H1 (cell line): ENCODE measurements around the gene DHRS1. TPM values are rescaled to one million over a fixed set of nuclear protein-coding genes. Genes with fewer than 3 reads are reported as not detected.
A peak's percentile ranks its signal among the peaks of the same experiment; 100 is the strongest.

Experiments
- CTCF ChIA-PET: fragments of 300-600 bp; sonication (Branson Sonifier 250); formaldehyde crosslinking; loops from one replicate; lab custom pipeline; 2021; ENCODE audit not compliant: partially characterized antibody; lab: Charles Lee
- POLR2A ChIA-PET: fragments of 300-600 bp; sonication (Branson Sonifier 250); formaldehyde crosslinking; loops from one replicate; lab custom pipeline; 2021; ENCODE audit warnings: inconsistent platforms; ENCODE audit not compliant: partially characterized antibody; lab: Charles Lee
- DNase-seq, 2 experiments: peaks; one replicate each; pipeline versions ENCODE4 v3.0.0 to v3.0.0-alpha.2; 2010 to 2022; ENCODE audit warnings: low spot score in 2 of 2, low read depth in 1 of 2, mixed read lengths in 1 of 2
- FAIRE-seq: peaks from 2 replicates; lab custom pipeline; 2011; peaks lifted over from hg19 to GRCh38; lab: Jason Lieb, UNC
- H2AFZ ChIP-seq: 2 replicates; pipeline ENCODE4 v1.8.1; 2012; ENCODE audit warnings: low read length, inconsistent platforms
- H2AK5ac ChIP-seq: 2 replicates; pipeline ENCODE4 v1.6.1; 2013; ENCODE audit warnings: low read depth, low read length
- H2BK120ac ChIP-seq: replicated peaks from 2 replicates; pipeline ENCODE3; 2013; ENCODE audit warnings: low read depth, low read length, inconsistent platforms
- H2BK12ac ChIP-seq: 2 replicates; pipeline ENCODE4 v1.6.1; 2013; ENCODE audit warnings: low read depth, low read length
- H2BK15ac ChIP-seq: 2 replicates; pipeline ENCODE4 v1.6.1; 2013; ENCODE audit warnings: low read length
- H2BK20ac ChIP-seq: 2 replicates; pipeline ENCODE4 v1.6.1; 2013; ENCODE audit warnings: low read length
- H2BK5ac ChIP-seq: 2 replicates; pipeline ENCODE4 v1.6.1; 2013; ENCODE audit warnings: low read depth, low read length
- H3K14ac ChIP-seq: 2 replicates; pipeline ENCODE4 v1.6.1; 2013; ENCODE audit warnings: inconsistent platforms; ENCODE audit not compliant: insufficient read length
- H3K18ac ChIP-seq: 2 replicates; pipeline ENCODE4 v1.6.1; 2013; ENCODE audit warnings: low read length; ENCODE audit errors: extremely low read depth
- H3K23ac ChIP-seq: 2 replicates; pipeline ENCODE4 v1.6.1; 2013; ENCODE audit warnings: inconsistent platforms; ENCODE audit not compliant: insufficient read length
- H3K23me2 ChIP-seq: 2 replicates; pipeline ENCODE4 v1.6.1; 2013; ENCODE audit warnings: low read depth, low read length
- H3K27ac ChIP-seq: 2 replicates; pipeline ENCODE4 v1.6.1; 2011; ENCODE audit warnings: low read depth, low read length, inconsistent platforms
- H3K27me3 ChIP-seq, 4 experiments: replicated peaks in 1 of 4; 1 replicate in 1 of 4; 2 replicates in 3 of 4; pipeline versions ENCODE4 v1.6.1 to v1.8.1; 2011 to 2013; ENCODE audit warnings: low read length in 3 of 4, mild to moderate bottlenecking in 3 of 4, inconsistent platforms in 2 of 4, mixed read lengths in 2 of 4, moderate library complexity in 1 of 4; ENCODE audit not compliant: control insufficient read depth in 3 of 4, insufficient read depth in 3 of 4; ENCODE audit errors: extremely low read depth in 1 of 4
- H3K36me3 ChIP-seq, 4 experiments: 2 replicates each; pipeline versions ENCODE4 v1.6.1 to v1.8.1; 2011 to 2013; ENCODE audit warnings: mild to moderate bottlenecking in 4 of 4, low read length in 3 of 4, moderate library complexity in 2 of 4, control low read depth in 1 of 4, inconsistent platforms in 1 of 4; ENCODE audit not compliant: insufficient read depth in 4 of 4, control insufficient read depth in 2 of 4
- H3K4ac ChIP-seq: replicated peaks from 2 replicates; pipeline ENCODE3; 2013; ENCODE audit warnings: low read length, low read depth, mixed read lengths, inconsistent platforms; ENCODE audit not compliant: insufficient read length
- H3K4me1 ChIP-seq, 4 experiments: replicated peaks in 1 of 4; 1 replicate in 1 of 4; 2 replicates in 3 of 4; pipeline versions ENCODE4 v1.6.1 to v1.8.1; 2011 to 2013; ENCODE audit warnings: low read length in 3 of 4, inconsistent platforms in 2 of 4, mixed read lengths in 1 of 4; ENCODE audit not compliant: insufficient read depth in 4 of 4, control insufficient read depth in 3 of 4
- H3K4me2 ChIP-seq, 2 experiments: 2 replicates each; pipeline versions ENCODE4 v1.6.1 to v1.8.1; 2011 to 2013; ENCODE audit warnings: low read depth in 2 of 2, low read length in 2 of 2, control low read depth in 1 of 2, inconsistent platforms in 1 of 2, mild to moderate bottlenecking in 1 of 2; ENCODE audit not compliant: insufficient read depth in 1 of 2
- H3K4me3 ChIP-seq, 4 experiments: fragments of 200-600, 300-600 bp in 1 of 4; sonication (generic), shearing (Covaris generic), sonication (Bioruptor Twin) in 1 of 4; 2 replicates each; pipeline versions ENCODE4 v1.5.1 to v1.8.1; 2011 to 2016; ENCODE audit warnings: low read length in 4 of 4, low read depth in 3 of 4, control low read depth in 2 of 4, inconsistent platforms in 2 of 4, mild to moderate bottlenecking in 2 of 4, mixed read lengths in 1 of 4, moderate library complexity in 1 of 4; ENCODE audit not compliant: insufficient read depth in 2 of 4; ENCODE audit errors: extremely low read depth in 1 of 4
- H3K56ac ChIP-seq: replicated peaks from 2 replicates; pipeline ENCODE3; 2013; ENCODE audit warnings: low read depth, mild to moderate bottlenecking, mixed read lengths, low read length, inconsistent platforms; ENCODE audit not compliant: insufficient read length
- H3K79me1 ChIP-seq: 2 replicates; pipeline ENCODE4 v1.6.1; 2013; ENCODE audit warnings: low read depth, low read length, control low read depth
- H3K79me2 ChIP-seq, 2 experiments: 2 replicates each; pipeline versions ENCODE4 v1.6.1 to v1.8.1; 2012 to 2013; ENCODE audit warnings: low read length in 2 of 2, mild to moderate bottlenecking in 2 of 2, inconsistent platforms in 1 of 2; ENCODE audit not compliant: insufficient read depth in 2 of 2, control insufficient read depth in 1 of 2
- H3K9ac ChIP-seq, 4 experiments: replicated peaks in 1 of 4; 1 replicate in 1 of 4; 2 replicates in 3 of 4; pipeline versions ENCODE4 v1.6.1 to v1.8.1; 2011 to 2013; ENCODE audit warnings: low read depth in 3 of 4, low read length in 3 of 4, control low read depth in 2 of 4, mild to moderate bottlenecking in 2 of 4, moderate library complexity in 2 of 4, inconsistent platforms in 1 of 4; ENCODE audit errors: extremely low read depth in 1 of 4
- H3K9me3 ChIP-seq, 2 experiments: 2 replicates each; pipeline versions ENCODE4 v1.6.1 to v1.8.1; 2012 to 2013; ENCODE audit warnings: mild to moderate bottlenecking in 2 of 2, moderate library complexity in 2 of 2, control low read depth in 1 of 2, inconsistent platforms in 1 of 2, low read depth in 1 of 2, low read length in 1 of 2, mixed read lengths in 1 of 2; ENCODE audit not compliant: insufficient read depth in 2 of 2
- H4K20me1 ChIP-seq, 2 experiments: replicated peaks in 1 of 2; 2 replicates each; pipeline versions ENCODE3 to v1.8.1; 2011 to 2013; ENCODE audit warnings: inconsistent platforms in 2 of 2, low read length in 2 of 2, mild to moderate bottlenecking in 1 of 2; ENCODE audit not compliant: insufficient read depth in 2 of 2, control insufficient read depth in 1 of 2
- H4K5ac ChIP-seq: 2 replicates; pipeline ENCODE4 v1.6.1; 2013; ENCODE audit warnings: low read length, low read depth, mixed read lengths, inconsistent platforms; ENCODE audit not compliant: insufficient read length
- H4K8ac ChIP-seq: 2 replicates; pipeline ENCODE4 v1.8.0; 2013; ENCODE audit warnings: mild to moderate bottlenecking, moderate library complexity, low read length, inconsistent platforms; ENCODE audit not compliant: insufficient read depth; ENCODE audit errors: extremely low read depth
- H4K91ac ChIP-seq: replicated peaks from 2 replicates; pipeline ENCODE3; 2013; ENCODE audit warnings: low read length, mixed read lengths, inconsistent platforms; ENCODE audit not compliant: insufficient read length
- GTF2F1 ChIP-seq: IDR thresholded peaks from 2 replicates; pipeline ENCODE4 v1.6.1; 2012; ENCODE audit warnings: low read depth, low read length, improper control_type of control experiment, borderline replicate concordance
- SAP30 ChIP-seq: fragments of 300-600 bp; sonication (generic); IDR thresholded peaks from 2 replicates; pipeline ENCODE4 v1.7.1; 2012; ENCODE audit warnings: low read length, moderate library complexity, mild to moderate bottlenecking, inconsistent platforms; ENCODE audit not compliant: insufficient read depth, insufficient replicate concordance
- WGBS, 2 experiments: shearing (Covaris generic) in 1 of 2; methylation state at CpG; one replicate each; pipeline versions ENCODE4 v1.1.6 to v1.1.7; 2013 to 2015; ENCODE audit warnings: low lambda C conversion rate in 2 of 2, mixed read lengths in 2 of 2, inconsistent platforms in 1 of 2, low coverage in 1 of 2, missing lambda C conversion rate in 1 of 2; ENCODE audit not compliant: insufficient replicate concordance in 2 of 2, insufficient coverage in 1 of 2, insufficient read length in 1 of 2; ENCODE audit errors: extremely low coverage in 1 of 2, missing lambda C conversion rate in 1 of 2; 5-methylcytosine and 5-hydroxymethylcytosine counted together
- polyA plus RNA-seq, 7 experiments: library from polyadenylated mRNA; depleted of rRNA in 3 of 7; stranded (reverse) in 5 of 7; unstranded in 2 of 7; fragments of >200 nt in 5 of 7; fragments of 200-250 nt in 2 of 7; gene quantifications; 1 replicate in 5 of 7; 2 replicates in 1 of 7; 4 replicates in 1 of 7; pipeline versions ENCODE4 v1.2.1 to v1.2.3, GENCODE V29; 2011 to 2013; ENCODE audit warnings: missing spikeins in 2 of 7, mixed read lengths in 2 of 7
- total RNA-seq: library from RNA; stranded (reverse); fragmentation: NEBNext Ultra II Directional; extraction: Animal tissue kit (Norgen Biotek cat#: 25700); gene quantifications from 2 replicates; pipeline ENCODE4 v1.2.1, GENCODE V29; 2021

The DHRS1 gene
- total and polyA plus RNA-seq, 2 of the 8 experiments (the other 6 are each of a cell fraction or from before 2014, with no cell fraction given) = 8.8 to 31.7 TPM

- FAIRE-seq (no peak), DNase-seq (no peak)
- Histone ChIP-seq H2AK5ac (no peak overlapping the region), H2BK120ac (no peak overlapping the region), H3K18ac (no peak overlapping the region), H2AFZ (no peak overlapping the region), H3K27me3 (no peaks in the 10 kb centered on the region; a peak in 1 of 7 replicates), H3K9me3 (no peaks in the 10 kb centered on the region), H4K8ac (peak overlapping the region; percentile 51; the same call in 1 of the 2 replicates), H3K4me3 (peak overlapping the region; percentile 61 to 89 (median 82)), H3K4ac (no peak overlapping the region), H3K79me1 (no peaks in the 10 kb centered on the region), H3K4me1 (peaks cover 0 to 4% (median 2%) of the 10 kb centered on the region in 4 experiments; a peak in 4 of 7 replicates), H2BK12ac (no peak overlapping the region), H3K9ac (no peak overlapping the region), H4K91ac (peak overlapping the region; percentile 60), H3K27ac (no peak overlapping the region), H3K56ac (peak overlapping the region; percentile 11), H3K23ac (no peak overlapping the region), H3K4me2 (peak overlapping the region; percentile 55 to 97), H2BK5ac (no peak overlapping the region; the same call in 1 of the 2 replicates), H3K23me2 (peaks cover 5% of the 10 kb centered on the region), H4K5ac (no peak overlapping the region), H3K14ac (no peak overlapping the region), H4K20me1 (peaks cover 0 to 2% of the 10 kb centered on the region in 2 experiments), H2BK20ac (no peak overlapping the region), H3K79me2 (no peaks in the 10 kb centered on the region), H3K36me3 (no peaks in the 10 kb centered on the region; a peak in 2 of 8 replicates), H2BK15ac (no peak overlapping the region)
- POLR2A ChIA-PET = interaction anchor here (0.8 to 3.8 kb wide), 27 partner anchors 9 to 136 kb away, joined by 3 to 26 read pairs (median 7); partner anchors contain the start of genes CHMP4A, CIDEB, DHRS1 and EMC9
- 36% methylated on average over 3 of the region's 3 CpGs; no CpG with 5 or more reads in 1 of the 2 experiments for WGBS, 2 experiments
- TF ChIP-seq SAP30 (peak; percentile 84), GTF2F1 (no peak)
- CTCF ChIA-PET = interaction anchor here (0.7 to 8.6 kb wide), 14 partner anchors 10 to 214 kb away, joined by 3 to 94 read pairs (median 18); partner anchors contain the start of genes CIDEB, DHRS1, GMPR2 and LTB4R2
These were observed 27.7 kb downstream of the DHRS1 start for GRCh38 chr14:24271834-24272263.
